Measurements from ENCODE around the gene ICE2.

Gene ICE2

DNA sequence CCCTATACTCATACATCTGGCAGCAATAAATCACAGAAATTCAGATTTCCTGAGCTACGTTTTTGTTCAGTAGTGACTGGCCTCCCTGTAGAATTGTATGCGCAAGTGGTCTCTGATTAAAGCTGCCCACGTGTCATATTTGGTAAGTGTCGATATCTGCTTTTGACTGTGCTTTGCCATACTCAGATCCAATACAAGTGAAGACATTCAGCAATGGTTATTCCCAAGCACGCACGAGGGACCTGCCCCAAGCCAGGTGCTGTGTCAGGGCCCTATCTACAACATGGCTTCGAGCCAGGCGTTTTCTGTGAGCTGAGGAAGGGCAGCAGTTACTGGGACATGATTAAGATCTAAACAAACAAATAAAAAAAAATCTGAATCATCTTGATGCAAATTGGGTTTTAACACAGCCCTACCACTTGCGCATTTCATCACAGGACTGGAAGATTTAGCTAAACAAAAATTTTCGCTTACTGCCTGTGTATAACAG lies 47.2 kb upstream of the ICE2 start:
- no peaks in the 10 kb centered on the region for H3K27me3 ChIP-seq (ENCODE audit: low read length)
- H3F3A ChIP-seq (ENCODE audit: insufficient read depth) = 0 out of 2 replicates have a peak, but pooled peaks cover 3% of the 10 kb centered on the region
- no peak overlapping the region for H2AFZ ChIP-seq (ENCODE audit: low read depth, low read length, severe bottlenecking)
- no peak overlapping the region for H3K4me3 ChIP-seq (ENCODE audit: insufficient read depth, low read length, poor library complexity, severe bottlenecking)
- H3K27ac ChIP-seq (ENCODE audit: low read depth, low read length) = no peak overlapping the region
- H3K79me2 ChIP-seq (ENCODE audit: insufficient read depth, low read length) = no peaks in the 10 kb centered on the region
- H4K20me1 ChIP-seq (ENCODE audit: low read depth, low read length) = no peaks in the 10 kb centered on the region
- no peaks in the 10 kb centered on the region for H3K9me3 ChIP-seq (ENCODE audit: insufficient read depth, low read length)
- no peaks in the 10 kb centered on the region for H3K36me3 ChIP-seq (ENCODE audit: low read length)
- TF ChIP-seq EZH2phosphoT487 (conservative IDR thresholded peaks at IDR 0.05; ENCODE audit: low read length) = no peak
- TF ChIP-seq, protein P1, sequence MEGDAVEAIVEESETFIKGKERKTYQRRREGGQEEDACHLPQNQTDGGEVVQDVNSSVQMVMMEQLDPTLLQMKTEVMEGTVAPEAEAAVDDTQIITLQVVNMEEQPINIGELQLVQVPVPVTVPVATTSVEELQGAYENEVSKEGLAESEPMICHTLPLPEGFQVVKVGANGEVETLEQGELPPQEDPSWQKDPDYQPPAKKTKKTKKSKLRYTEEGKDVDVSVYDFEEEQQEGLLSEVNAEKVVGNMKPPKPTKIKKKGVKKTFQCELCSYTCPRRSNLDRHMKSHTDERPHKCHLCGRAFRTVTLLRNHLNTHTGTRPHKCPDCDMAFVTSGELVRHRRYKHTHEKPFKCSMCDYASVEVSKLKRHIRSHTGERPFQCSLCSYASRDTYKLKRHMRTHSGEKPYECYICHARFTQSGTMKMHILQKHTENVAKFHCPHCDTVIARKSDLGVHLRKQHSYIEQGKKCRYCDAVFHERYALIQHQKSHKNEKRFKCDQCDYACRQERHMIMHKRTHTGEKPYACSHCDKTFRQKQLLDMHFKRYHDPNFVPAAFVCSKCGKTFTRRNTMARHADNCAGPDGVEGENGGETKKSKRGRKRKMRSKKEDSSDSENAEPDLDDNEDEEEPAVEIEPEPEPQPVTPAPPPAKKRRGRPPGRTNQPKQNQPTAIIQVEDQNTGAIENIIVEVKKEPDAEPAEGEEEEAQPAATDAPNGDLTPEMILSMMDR (IDR thresholded peaks at IDR 0.05; ENCODE audit: insufficient read depth, low read length, poor library complexity, severe bottlenecking) = no peak
- no peak overlapping the region for H3K4me2 ChIP-seq (ENCODE audit: low read depth, low read length, poor library complexity, severe bottlenecking)
- H3K9ac ChIP-seq (ENCODE audit: low read length) = no peak overlapping the region
- H3K9me2 ChIP-seq (replicated peaks; ENCODE audit: insufficient read depth, low read length) = no peaks in the 10 kb centered on the region

DNA sequence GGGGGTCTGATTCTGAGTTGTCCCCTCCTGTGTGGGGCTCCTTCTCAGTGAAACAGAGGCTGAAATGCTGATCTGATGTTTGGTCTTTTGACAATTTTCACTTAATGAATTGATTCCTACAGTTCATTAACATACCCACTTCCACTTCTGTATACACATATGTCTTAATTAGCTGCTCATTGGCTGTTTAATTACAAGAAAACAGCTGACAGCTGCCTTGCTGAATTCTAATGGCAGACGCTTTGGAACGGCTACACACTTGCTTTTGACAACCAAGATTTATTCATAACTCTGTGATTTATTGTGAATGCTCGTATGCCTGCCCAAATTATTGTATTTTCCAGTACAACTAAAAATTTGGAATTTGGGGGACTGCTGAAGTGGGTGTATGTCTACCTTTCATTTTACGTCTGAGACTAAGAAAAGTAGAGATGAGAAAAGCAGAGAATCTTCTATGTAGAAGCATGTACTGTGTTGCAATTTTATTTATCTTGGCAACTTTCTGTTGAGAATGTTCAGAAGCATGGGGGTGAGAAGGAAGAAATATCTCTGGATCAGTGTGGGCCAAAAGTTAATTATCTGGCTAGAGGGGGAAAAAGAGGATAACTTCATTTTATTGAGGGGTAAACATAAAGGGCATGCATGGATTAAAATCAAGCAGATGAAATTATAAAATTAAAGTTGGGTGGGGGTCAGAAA lies 46.5 kb upstream of the ICE2 start:
- no peak overlapping the region for H3K27ac ChIP-seq (ENCODE audit: low read depth, low read length)
- H3K9ac ChIP-seq (ENCODE audit: low read length) = no peak overlapping the region
- H3K4me2 ChIP-seq (ENCODE audit: low read depth, low read length, poor library complexity, severe bottlenecking) = no peak overlapping the region
- H4K20me1 ChIP-seq (ENCODE audit: low read depth, low read length) = no peaks in the 10 kb centered on the region
- no peaks in the 10 kb centered on the region for H3K36me3 ChIP-seq (ENCODE audit: low read length)
- no peaks in the 10 kb centered on the region for H3K27me3 ChIP-seq (ENCODE audit: low read length)
- H2AFZ ChIP-seq (ENCODE audit: low read depth, low read length, severe bottlenecking) = no peak overlapping the region
- no peak overlapping the region for H3K4me3 ChIP-seq (ENCODE audit: insufficient read depth, low read length, poor library complexity, severe bottlenecking)
- 0 out of 2 replicates have a peak, but pooled peaks cover 3% of the 10 kb centered on the region for H3F3A ChIP-seq (ENCODE audit: insufficient read depth)
- no peaks in the 10 kb centered on the region for H3K9me3 ChIP-seq (ENCODE audit: insufficient read depth, low read length)
- H3K79me2 ChIP-seq (ENCODE audit: insufficient read depth, low read length) = no peaks in the 10 kb centered on the region
- no peaks in the 10 kb centered on the region for H3K9me2 ChIP-seq (replicated peaks; ENCODE audit: insufficient read depth, low read length)
- TF ChIP-seq EZH2phosphoT487 (conservative IDR thresholded peaks at IDR 0.05; ENCODE audit: low read length) = no peak
- TF ChIP-seq, protein P1 (IDR thresholded peaks at IDR 0.05; ENCODE audit: insufficient read depth, low read length, poor library complexity, severe bottlenecking) = no peak

DNA sequence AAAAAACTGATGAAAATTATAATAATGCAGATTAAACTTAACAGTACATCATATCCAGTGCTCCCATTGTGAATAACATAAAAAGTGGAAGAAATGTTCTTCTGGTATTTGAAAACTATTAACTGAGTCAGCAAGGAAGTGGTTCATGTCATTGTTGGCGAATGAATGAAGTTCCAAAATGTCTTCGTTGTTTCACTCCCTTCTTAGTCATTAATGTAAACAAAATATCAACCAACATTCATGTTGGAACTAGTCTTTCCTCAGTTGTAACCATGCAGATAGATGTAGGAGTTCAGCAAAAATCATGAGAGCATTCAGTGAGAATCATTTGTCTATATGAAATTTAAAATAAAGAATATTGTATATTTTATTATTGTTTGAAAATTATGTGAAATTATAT lies 44.1 kb upstream of the ICE2 start:
- Histone ChIP-seq H3K9me2 (replicated peaks; ENCODE audit: insufficient read depth, low read length) (no peaks in the 10 kb centered on the region), H3K27me3 (ENCODE audit: low read length) (no peaks in the 10 kb centered on the region), H3K36me3 (ENCODE audit: low read length) (no peaks in the 10 kb centered on the region), H3K4me2 (ENCODE audit: low read depth, low read length, poor library complexity, severe bottlenecking) (no peak overlapping the region), H2AFZ (ENCODE audit: low read depth, low read length, severe bottlenecking) (no peak overlapping the region), H3K79me2 (ENCODE audit: insufficient read depth, low read length) (no peaks in the 10 kb centered on the region), H3K4me3 (ENCODE audit: insufficient read depth, low read length, poor library complexity, severe bottlenecking) (no peak overlapping the region), H3F3A (ENCODE audit: insufficient read depth) (0 out of 2 replicates have a peak, but pooled peaks cover 3% of the 10 kb centered on the region), H3K9ac (ENCODE audit: low read length) (no peak overlapping the region), H4K20me1 (ENCODE audit: low read depth, low read length) (no peaks in the 10 kb centered on the region), H3K9me3 (ENCODE audit: insufficient read depth, low read length) (no peaks in the 10 kb centered on the region), H3K27ac (ENCODE audit: low read depth, low read length) (no peak overlapping the region)
- no peak for TF ChIP-seq EZH2phosphoT487 (conservative IDR thresholded peaks at IDR 0.05; ENCODE audit: low read length)

DNA sequence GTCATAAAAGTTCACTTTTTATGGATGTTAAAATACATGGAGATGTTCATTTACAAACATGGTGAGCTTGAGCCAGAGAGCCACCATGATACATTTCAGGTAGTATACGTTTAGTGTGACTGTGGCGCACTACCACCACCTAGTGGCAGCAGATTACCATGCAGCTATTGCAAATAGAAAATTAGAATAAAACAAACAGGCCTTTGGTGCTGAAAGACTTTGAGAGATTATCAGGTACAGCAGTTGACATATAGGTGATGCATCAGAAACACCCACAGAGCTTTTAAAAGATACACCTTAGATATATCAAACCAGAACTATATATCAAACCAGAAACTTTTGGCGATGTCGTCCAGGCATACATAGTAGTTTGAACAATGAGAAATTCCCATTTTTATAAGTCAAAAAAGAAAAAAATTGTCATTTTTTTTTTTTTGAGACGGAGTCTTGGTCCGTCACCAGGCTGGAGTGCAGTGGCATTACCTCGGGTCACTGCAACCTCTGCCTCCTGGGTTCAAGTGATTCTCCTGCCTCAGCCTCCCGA lies 42.0 kb upstream of the ICE2 start:
- Histone ChIP-seq H3K4me2 (ENCODE audit: low read depth, low read length, poor library complexity, severe bottlenecking) (no peak overlapping the region), H2AFZ (ENCODE audit: low read depth, low read length, severe bottlenecking) (no peak overlapping the region), H3K27ac (ENCODE audit: low read depth, low read length) (no peak overlapping the region)

More for the DNA sequence above, 42.0 kb upstream of the ICE2 start:
- Histone ChIP-seq H3F3A (ENCODE audit: insufficient read depth) (0 out of 2 replicates have a peak, but pooled peaks cover 3% of the 10 kb centered on the region), H3K36me3 (ENCODE audit: low read length) (no peaks in the 10 kb centered on the region), H4K20me1 (ENCODE audit: low read depth, low read length) (no peaks in the 10 kb centered on the region), H3K9me3 (ENCODE audit: insufficient read depth, low read length) (no peaks in the 10 kb centered on the region), H3K4me3 (ENCODE audit: insufficient read depth, low read length, poor library complexity, severe bottlenecking) (no peak overlapping the region), H3K9me2 (replicated peaks; ENCODE audit: insufficient read depth, low read length) (no peaks in the 10 kb centered on the region), H3K79me2 (ENCODE audit: insufficient read depth, low read length) (no peaks in the 10 kb centered on the region), H3K9ac (ENCODE audit: low read length) (no peak overlapping the region), H3K27me3 (ENCODE audit: low read length) (no peaks in the 10 kb centered on the region)
- TF ChIP-seq EZH2phosphoT487 (conservative IDR thresholded peaks at IDR 0.05; ENCODE audit: low read length) = no peak
- TF ChIP-seq, protein P1 (IDR thresholded peaks at IDR 0.05; ENCODE audit: insufficient read depth, low read length, poor library complexity, severe bottlenecking) = peak; percentile 86

All from SU-DHL-6 (cell line).